HG03045 (cell line): ENCODE data around the gene GORASP1.
"Not testable (repeated sequence)": the region's sequence is repeated elsewhere in the genome, so short reads cannot be mapped to it uniquely, and the experiment has no call there.

ENCODE experiments used
- ATAC-seq: cut with Tn5 transposase; IDR thresholded peaks from one replicate; pipeline ENCODE4 v1.9.1; 2021; ENCODE audit warnings: mild to moderate bottlenecking, moderate library complexity; ENCODE audit not compliant: unreplicated experiment

The GORASP1 gene

GRCh38 chr3:39075910-39076309 is 31.5 kb downstream of the GORASP1 start:
- ATAC-seq = no peak

GRCh38 chr3:39068556-39068955 is 38.9 kb downstream of the GORASP1 start:
- no peak for ATAC-seq

GRCh38 chr3:39067286-39067685 is 40.1 kb downstream of the GORASP1 start:
- no peak for ATAC-seq

GRCh38 chr3:39065197-39065596 is 42.2 kb downstream of the GORASP1 start:
- peak; percentile 79 for ATAC-seq

GRCh38 chr3:39064646-39065045 is 42.8 kb downstream of the GORASP1 start:
- ATAC-seq = no peak

- ATAC-seq = no peak
These were observed 44.3 kb downstream of the GORASP1 start for GRCh38 chr3:39063143-39063542.

GRCh38 chr3:39062180-39062579 is 45.2 kb downstream of the GORASP1 start:
- ATAC-seq = no peak

- ATAC-seq = not testable (repeated sequence)
These were observed 46.2 kb downstream of the GORASP1 start for GRCh38 chr3:39061228-39061627.

GRCh38 chr3:39056151-39056550 is 51.3 kb downstream of the GORASP1 start:
- ATAC-seq = no peak

- ATAC-seq = no peak
These were observed 53.7 kb downstream of the GORASP1 start for GRCh38 chr3:39053696-39054095.

GRCh38 chr3:39052583-39052982 is 54.8 kb downstream of the GORASP1 start:
- ATAC-seq = no peak

- ATAC-seq = peak; percentile 99
These were observed 55.5 kb downstream of the GORASP1 start, which contains the start of the genes SCN11A and WDR48 for GRCh38 chr3:39051649-39052561. Gene SCN11A (minus strand): TSS chr3:39051944. CDS start chr3:38950362, 101,582 bp downstream. Gene WDR48 (plus strand): TSS chr3:39052016. CDS start chr3:39052026, 10 bp downstream.

- ATAC-seq = no peak
These were observed 57.4 kb downstream of the GORASP1 start for GRCh38 chr3:39050029-39050428.
